CD4-positive, alpha-beta T cell (primary cell): ENCODE measurements around the gene CXCL6. TPM values are rescaled to one million over a fixed set of nuclear protein-coding genes. Genes with fewer than 3 reads are reported as not detected.

Source experiments
- ATAC-seq: fragments of 200-7000 bp; cut with Tn5 transposase; one replicate; pipeline ENCODE4 v1.10.0; 2022; ENCODE audit warnings: mild to moderate bottlenecking; ENCODE audit not compliant: poor library complexity
- CTCF ChIA-PET: fragments of 350-600 bp; sonication (Branson Sonifier 250); formaldehyde crosslinking; loops from one replicate; lab custom pipeline; 2021; ENCODE audit warnings: antibody characterized with exemption, inconsistent platforms; lab: Charles Lee
- POLR2A ChIA-PET: fragments of 350-600 bp; sonication (Branson Sonifier 250); formaldehyde crosslinking; loops from one replicate; lab custom pipeline; 2021; ENCODE audit warnings: antibody characterized with exemption, inconsistent platforms; lab: Charles Lee
- DNase-seq, 14 experiments: peaks; one replicate each; pipeline ENCODE4 v3.0.0-alpha.2; 2013 to 2020; ENCODE audit warnings: mixed read lengths in 2 of 14
- H3K27ac ChIP-seq, 2 donors: one replicate each; pipeline versions ENCODE4 v1.5.1 to v1.7.0; 2013; ENCODE audit warnings: low read length in 2 of 2, low read depth in 1 of 2, mild to moderate bottlenecking in 1 of 2
- H3K27me3 ChIP-seq, 2 experiments: 1 replicate in 1 of 2; 2 replicates in 1 of 2; pipeline versions ENCODE4 v1.6.1 to v1.7.0; 2013; ENCODE audit warnings: low read length in 2 of 2, control low read depth in 1 of 2, mild to moderate bottlenecking in 1 of 2, moderate library complexity in 1 of 2; ENCODE audit not compliant: insufficient read depth in 2 of 2, control insufficient read depth in 1 of 2
- H3K36me3 ChIP-seq: one replicate; pipeline ENCODE4 v1.6.1; 2013; ENCODE audit warnings: low read length, control low read depth; ENCODE audit not compliant: insufficient read depth
- H3K4me1 ChIP-seq: one replicate; pipeline ENCODE4 v1.6.1; 2013; ENCODE audit warnings: low read length, control low read depth; ENCODE audit not compliant: insufficient read depth
- H3K4me3 ChIP-seq: one replicate; pipeline ENCODE4 v1.5.1; 2013; ENCODE audit warnings: mild to moderate bottlenecking, low read length, moderate library complexity
- H3K9me3 ChIP-seq, 2 experiments: 1 replicate in 1 of 2; 2 replicates in 1 of 2; pipeline versions ENCODE4 v1.6.1 to v1.7.0; 2013; ENCODE audit warnings: low read length in 2 of 2, mild to moderate bottlenecking in 2 of 2, control low read depth in 1 of 2, moderate library complexity in 1 of 2; ENCODE audit not compliant: control insufficient read depth in 1 of 2, insufficient read depth in 1 of 2
- H3K27ac Mint-ChIP-seq: one replicate; pipeline ENCODE4 v1.8.0; 2020; ENCODE audit warnings: mixed read lengths
- H3K27me3 Mint-ChIP-seq: one replicate; pipeline ENCODE4 v1.8.0; 2021; ENCODE audit warnings: mixed read lengths
- H3K36me3 Mint-ChIP-seq: one replicate; pipeline ENCODE4 v1.8.0; 2021; ENCODE audit warnings: low read depth, mixed read lengths
- H3K4me1 Mint-ChIP-seq: one replicate; pipeline ENCODE4 v1.8.0; 2021; ENCODE audit warnings: low read depth, mixed read lengths
- H3K4me3 Mint-ChIP-seq: one replicate; pipeline ENCODE4 v1.8.0; 2020; ENCODE audit warnings: mild to moderate bottlenecking, mixed read lengths
- H3K9me3 Mint-ChIP-seq: one replicate; pipeline ENCODE4 v1.8.0; 2020; ENCODE audit warnings: mixed read lengths
- intact Hi-C, 2 experiments: fragments of 100-400 bp; cut with DNase I in 1 of 2; cut with micrococcal nuclease in 1 of 2; formaldehyde crosslinking; loops; one replicate each; pipeline versions ENCODE4 v1.15.1 to v1.9.0; 2023 to 2025; cut with DNase I, micrococcal nuclease
- total RNA-seq, 174 experiments: library from RNA in 2 of 174; stranded (reverse) in 2 of 174; gene quantifications; one replicate each; pipeline ENCODE4 v1.2.3 and lab custom pipeline; 2021 to 2026
- TF ChIP-seq, protein P1 (sequence below): fragments of 200-600 bp; IDR thresholded peaks from one replicate; pipeline ENCODE4 v1.8.0; 2022; ENCODE audit warnings: antibody characterized with exemption, mild to moderate bottlenecking

CXCL6 gene
- total RNA-seq, 2 experiments from 2014 or later: not detected

DNA sequence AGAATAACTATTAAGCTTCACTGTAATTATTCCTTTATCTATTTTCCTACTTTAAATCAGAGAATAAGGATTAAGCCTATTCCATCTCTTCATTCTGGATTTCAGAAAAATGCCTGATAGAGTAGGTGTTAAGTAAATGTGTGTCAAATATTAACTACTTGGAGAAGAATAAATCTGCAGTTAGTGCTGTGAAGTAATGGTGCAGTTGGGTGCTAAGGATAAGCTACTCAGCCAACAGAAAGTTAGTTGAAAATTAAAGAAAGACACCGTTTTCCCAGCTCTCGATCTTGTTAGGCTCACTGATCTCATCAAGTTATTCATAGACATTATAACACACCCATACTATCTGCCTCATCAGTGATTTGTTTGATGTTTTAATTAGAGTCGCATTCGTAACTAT is 23.7 kb downstream of the CXCL6 start:
- intact Hi-C loops: no loop called here
- no peaks in the 10 kb centered on the region for H3K4me1 ChIP-seq
- no peaks in the 10 kb centered on the region for H3K9me3 Mint-ChIP-seq
- no peak overlapping the region for H3K27ac Mint-ChIP-seq
- H3K4me3 Mint-ChIP-seq: no peak overlapping the region
- TF ChIP-seq, protein P1, sequence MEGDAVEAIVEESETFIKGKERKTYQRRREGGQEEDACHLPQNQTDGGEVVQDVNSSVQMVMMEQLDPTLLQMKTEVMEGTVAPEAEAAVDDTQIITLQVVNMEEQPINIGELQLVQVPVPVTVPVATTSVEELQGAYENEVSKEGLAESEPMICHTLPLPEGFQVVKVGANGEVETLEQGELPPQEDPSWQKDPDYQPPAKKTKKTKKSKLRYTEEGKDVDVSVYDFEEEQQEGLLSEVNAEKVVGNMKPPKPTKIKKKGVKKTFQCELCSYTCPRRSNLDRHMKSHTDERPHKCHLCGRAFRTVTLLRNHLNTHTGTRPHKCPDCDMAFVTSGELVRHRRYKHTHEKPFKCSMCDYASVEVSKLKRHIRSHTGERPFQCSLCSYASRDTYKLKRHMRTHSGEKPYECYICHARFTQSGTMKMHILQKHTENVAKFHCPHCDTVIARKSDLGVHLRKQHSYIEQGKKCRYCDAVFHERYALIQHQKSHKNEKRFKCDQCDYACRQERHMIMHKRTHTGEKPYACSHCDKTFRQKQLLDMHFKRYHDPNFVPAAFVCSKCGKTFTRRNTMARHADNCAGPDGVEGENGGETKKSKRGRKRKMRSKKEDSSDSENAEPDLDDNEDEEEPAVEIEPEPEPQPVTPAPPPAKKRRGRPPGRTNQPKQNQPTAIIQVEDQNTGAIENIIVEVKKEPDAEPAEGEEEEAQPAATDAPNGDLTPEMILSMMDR: no peak
- H3K4me3 ChIP-seq: no peak overlapping the region
- H3K4me1 Mint-ChIP-seq: no peaks in the 10 kb centered on the region
- H3K36me3 ChIP-seq: no peaks in the 10 kb centered on the region
- H3K9me3 ChIP-seq: no peaks in the 10 kb centered on the region
- ChIA-PET POLR2A (no interaction called here), CTCF (no interaction called here)
- no peak overlapping the region for H3K27ac ChIP-seq
- no peaks in the 10 kb centered on the region for H3K36me3 Mint-ChIP-seq
- DNase-seq: no peak
- no peak for ATAC-seq
- H3K27me3 ChIP-seq: no peaks in the 10 kb centered on the region
- peaks cover 8% of the 10 kb centered on the region for H3K27me3 Mint-ChIP-seq

DNA sequence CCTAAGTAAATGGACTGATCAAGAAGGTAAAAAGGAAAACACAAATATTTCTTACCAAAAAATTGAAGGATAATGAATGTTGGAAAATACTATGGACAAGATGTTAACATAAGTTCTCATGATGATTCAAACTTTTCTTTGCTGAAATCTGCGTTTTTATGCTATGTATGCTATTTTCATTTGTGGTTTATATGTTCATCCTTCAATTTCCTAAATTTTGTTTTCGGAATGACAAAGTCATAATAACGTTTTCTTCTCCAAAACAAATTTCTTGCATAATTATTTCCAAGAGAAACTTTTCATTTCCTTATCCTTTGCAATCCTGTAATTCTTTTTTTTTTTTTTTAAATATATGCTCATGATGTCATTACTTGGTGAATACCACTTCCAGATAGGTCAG is 24.4 kb downstream of the CXCL6 start:
- TF ChIP-seq, protein P1: no peak
- Mint-ChIP-seq H3K27me3 (peaks cover 8% of the 10 kb centered on the region), H3K4me1 (no peaks in the 10 kb centered on the region), H3K9me3 (no peaks in the 10 kb centered on the region), H3K27ac (no peak overlapping the region), H3K4me3 (no peak overlapping the region), H3K36me3 (no peaks in the 10 kb centered on the region)
- DNase-seq (no peak), ATAC-seq (no peak)
- intact Hi-C loops: no loop called here
- no peak overlapping the region for H3K27ac ChIP-seq
- ChIA-PET CTCF (no interaction called here), POLR2A (no interaction called here)
- H3K36me3 ChIP-seq: no peaks in the 10 kb centered on the region
- no peaks in the 10 kb centered on the region for H3K27me3 ChIP-seq
- H3K4me3 ChIP-seq: no peak overlapping the region
- no peaks in the 10 kb centered on the region for H3K4me1 ChIP-seq
- no peaks in the 10 kb centered on the region for H3K9me3 ChIP-seq

DNA sequence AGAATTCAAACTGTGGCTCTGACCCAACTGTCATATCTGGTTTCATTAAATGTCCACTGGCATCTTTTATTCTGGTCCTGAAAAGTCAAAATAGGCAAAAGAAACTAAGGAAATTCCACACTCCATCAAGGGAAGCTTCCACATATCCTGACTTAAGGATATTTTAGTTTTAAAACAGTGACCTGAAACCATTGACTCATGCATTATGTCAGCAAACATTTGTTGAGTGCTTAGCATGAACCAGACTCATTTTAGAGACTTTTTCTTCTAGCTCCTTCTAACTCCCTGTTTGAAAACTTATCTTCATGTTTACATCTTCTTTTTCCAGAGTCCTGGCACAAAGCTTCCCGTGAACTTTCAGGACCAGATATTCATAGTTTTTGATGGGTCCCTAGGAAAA is 25.8 kb downstream of the CXCL6 start:
- H3K9me3 ChIP-seq: no peaks in the 10 kb centered on the region
- ChIA-PET POLR2A (interaction anchor here (0.6 kb wide), 1 partner anchor 256 kb away, joined by 4 read pairs; no protein-coding TSS in a partner anchor), CTCF (no interaction called here)
- Mint-ChIP-seq H3K36me3 (no peaks in the 10 kb centered on the region), H3K4me3 (no peak overlapping the region), H3K4me1 (no peaks in the 10 kb centered on the region), H3K27me3 (peaks cover 10% of the 10 kb centered on the region), H3K9me3 (no peaks in the 10 kb centered on the region), H3K27ac (no peak overlapping the region)
- TF ChIP-seq, protein P1: no peak
- no peak for ATAC-seq
- H3K4me1 ChIP-seq: no peaks in the 10 kb centered on the region
- H3K4me3 ChIP-seq: no peak overlapping the region
- H3K36me3 ChIP-seq: no peaks in the 10 kb centered on the region
- no peaks in the 10 kb centered on the region for H3K27me3 ChIP-seq
- no peak overlapping the region for H3K27ac ChIP-seq
- intact Hi-C loops: no loop called here
- no peak for DNase-seq
